ENCODE results near the gene CDH12. TPM values are rescaled to one million over a fixed set of nuclear protein-coding genes. Genes with fewer than 3 reads are reported as not detected.
"Not testable (repeated sequence)": the region's sequence is repeated elsewhere in the genome, so short reads cannot be mapped to it uniquely, and the experiment has no call there.

Gene CDH12
- total RNA-seq, 2 experiments from 2014 or later: not detected

DNA sequence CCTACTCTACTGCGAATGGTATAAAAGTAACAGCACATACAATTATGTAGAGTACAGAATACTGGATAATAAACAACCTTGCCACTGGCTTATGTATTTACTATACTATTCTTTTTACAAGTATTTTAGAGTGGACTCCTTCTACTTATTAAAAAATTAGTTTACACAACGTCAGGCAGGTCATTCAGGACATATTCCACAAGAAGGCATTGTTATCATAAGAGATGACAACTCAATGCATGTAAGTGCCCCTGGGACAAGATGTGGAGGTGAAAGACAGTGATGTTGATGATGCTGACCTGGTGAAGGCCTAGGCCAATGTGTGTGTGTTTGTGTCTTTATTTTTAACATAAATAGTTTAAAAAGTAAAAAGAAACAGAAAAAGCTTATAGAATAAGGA is 421.7 kb downstream of the CDH12 start:
- no peak for DNase-seq
- ChIA-PET CTCF (no interaction called here), POLR2A (no interaction called here)
- no peaks in the 10 kb centered on the region for H3K27me3 Mint-ChIP-seq
- no peaks in the 10 kb centered on the region for H3K4me1 Mint-ChIP-seq
- H3K4me3 Mint-ChIP-seq: no peak overlapping the region
- no peaks in the 10 kb centered on the region for H3K36me3 Mint-ChIP-seq (ENCODE audit: low read depth)
- H3K27ac Mint-ChIP-seq: no peak overlapping the region
- H3K9me3 Mint-ChIP-seq: peaks cover 4% of the 10 kb centered on the region

DNA sequence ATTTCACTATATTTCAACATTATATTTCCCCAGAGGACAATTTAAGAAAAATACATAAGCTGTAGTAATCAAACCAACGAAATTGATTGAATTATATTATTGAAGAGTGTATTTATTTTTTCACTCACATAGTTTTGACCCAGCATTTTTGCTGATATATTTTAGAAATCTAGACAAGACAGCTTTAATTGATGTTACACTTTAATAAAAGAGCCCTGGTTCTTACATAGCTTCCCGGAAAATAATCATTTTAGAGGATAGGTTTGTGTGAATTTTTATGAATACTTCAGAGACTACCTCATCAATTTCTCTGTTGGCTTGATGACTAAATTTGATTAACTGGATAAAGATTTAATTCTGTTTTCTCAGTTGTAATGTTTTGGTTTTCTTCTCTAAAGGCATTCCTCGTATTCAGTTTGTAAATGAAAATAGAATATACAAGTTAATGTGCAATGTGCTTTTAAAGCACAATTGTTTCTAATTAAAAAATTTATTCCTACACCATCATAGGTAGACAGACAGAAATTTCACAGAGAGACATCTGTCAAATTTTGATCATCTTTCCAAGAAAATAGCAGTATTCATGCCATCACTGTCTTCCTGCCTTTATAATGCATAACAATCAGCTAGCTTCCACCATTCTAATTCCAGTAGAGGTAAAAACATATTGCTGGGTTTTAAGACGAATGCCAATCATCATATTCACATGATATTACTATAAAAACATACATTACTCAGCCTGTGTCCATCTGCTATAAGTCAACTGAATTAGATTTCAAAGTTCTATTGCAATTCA is 441.4 kb downstream of the CDH12 start:
- H3K36me3 Mint-ChIP-seq (ENCODE audit: low read depth): no peaks in the 10 kb centered on the region
- H3K4me1 Mint-ChIP-seq: no peaks in the 10 kb centered on the region
- no peaks in the 10 kb centered on the region for H3K27me3 Mint-ChIP-seq
- H3K9me3 Mint-ChIP-seq: no peaks in the 10 kb centered on the region
- no peak for DNase-seq
- H3K4me3 Mint-ChIP-seq: no peak overlapping the region
- H3K27ac Mint-ChIP-seq: no peak overlapping the region
- ChIA-PET CTCF (no interaction called here), POLR2A (no interaction called here)

DNA sequence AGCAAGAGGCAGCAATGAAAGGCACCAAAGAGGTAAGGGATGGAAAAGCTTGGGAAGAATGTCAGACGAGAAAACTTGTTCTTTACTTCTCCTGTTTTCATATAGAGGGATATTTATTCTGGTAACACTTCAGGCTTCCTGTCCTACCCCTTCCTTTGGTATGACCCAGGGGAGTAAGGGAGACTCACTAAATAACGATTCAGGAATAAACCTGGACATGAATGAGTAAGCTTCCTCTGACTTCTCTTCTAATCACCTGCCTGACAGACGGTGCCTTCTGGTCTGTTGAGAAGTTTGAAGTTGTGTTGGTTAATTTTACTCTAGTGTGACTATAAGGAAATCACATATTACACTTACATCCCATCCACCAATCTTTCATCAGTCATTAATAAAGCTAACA is 461.2 kb downstream of the CDH12 start:
- CTCF ChIA-PET: no interaction called here

DNA sequence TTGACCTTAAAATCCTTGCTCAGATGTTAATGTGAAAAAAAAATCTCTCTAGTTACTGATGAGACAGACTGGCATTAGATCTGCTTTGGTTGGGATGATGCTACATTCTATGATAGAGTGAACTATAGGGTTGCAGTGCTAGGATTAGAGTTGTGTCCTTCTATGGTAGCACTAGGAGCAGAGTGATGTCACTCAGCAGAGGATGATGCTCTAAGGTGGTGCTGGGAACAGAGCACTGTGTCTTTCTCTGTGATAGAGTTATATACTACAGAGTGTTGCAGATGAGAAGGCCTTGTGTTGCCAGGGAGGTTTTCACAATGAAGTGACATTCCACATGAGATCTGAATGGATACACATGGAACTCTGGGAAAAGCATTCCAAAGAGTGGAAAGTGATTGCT is 462.3 kb downstream of the CDH12 start:
- H3K36me3 Mint-ChIP-seq (ENCODE audit: low read depth): no peaks in the 10 kb centered on the region
- no peak for DNase-seq
- POLR2A ChIA-PET: interaction anchor here (0.6 kb wide), 1 partner anchor 12 kb away, joined by 6 read pairs; no protein-coding TSS in a partner anchor
- H3K27ac Mint-ChIP-seq: no peak overlapping the region
- no peaks in the 10 kb centered on the region for H3K27me3 Mint-ChIP-seq
- H3K9me3 Mint-ChIP-seq: no peaks in the 10 kb centered on the region
- H3K4me1 Mint-ChIP-seq: no peaks in the 10 kb centered on the region
- CTCF ChIA-PET: no interaction called here
- H3K4me3 Mint-ChIP-seq: no peak overlapping the region

More for the DNA sequence above, 461.2 kb downstream of the CDH12 start:
- Mint-ChIP-seq H3K27me3 (no peaks in the 10 kb centered on the region), H3K4me3 (no peak overlapping the region), H3K27ac (no peak overlapping the region), H3K9me3 (no peaks in the 10 kb centered on the region), H3K36me3 (ENCODE audit: low read depth) (no peaks in the 10 kb centered on the region), H3K4me1 (no peaks in the 10 kb centered on the region)
- DNase-seq: no peak
- POLR2A ChIA-PET: no interaction called here

DNA sequence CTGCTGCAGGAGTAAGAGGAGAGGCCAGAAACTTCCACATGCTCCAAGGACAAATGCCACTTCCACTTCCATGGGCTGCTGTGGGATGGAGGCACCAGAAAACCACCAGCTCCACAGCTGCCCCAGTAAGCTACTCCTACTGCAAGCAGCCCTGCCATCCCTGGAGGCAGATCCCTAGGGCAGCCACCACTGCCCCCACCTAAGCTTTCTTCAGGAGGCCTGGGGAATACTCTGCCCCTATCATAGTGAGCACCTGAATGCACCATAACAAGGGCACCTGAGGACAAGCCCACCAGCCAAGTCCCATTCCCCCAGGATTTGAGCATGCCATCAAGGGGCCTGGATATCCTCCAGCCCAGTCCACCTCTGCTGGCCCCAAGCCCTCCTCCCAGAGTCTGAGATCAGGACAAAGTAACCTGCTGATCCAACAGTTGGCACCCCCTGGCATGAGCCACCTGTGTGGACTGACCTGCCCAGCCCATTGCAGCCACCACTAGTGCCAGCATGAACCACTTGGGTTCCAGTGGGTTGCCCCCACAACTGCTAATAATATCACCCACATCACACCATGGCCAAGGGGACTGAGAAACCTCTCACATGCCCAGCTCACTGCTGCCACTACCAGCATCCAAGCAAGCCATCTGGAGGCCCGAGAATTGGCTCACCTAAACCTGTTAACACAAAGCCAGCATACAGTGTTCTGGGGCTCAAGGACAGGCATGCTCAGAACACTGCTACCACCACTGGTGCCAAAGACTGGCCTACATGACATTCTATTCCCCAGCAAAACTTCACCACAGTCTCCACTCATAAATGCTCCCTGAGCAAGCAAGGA is 480.1 kb downstream of the CDH12 start:
- POLR2A ChIA-PET: no interaction called here
- H3K4me1 Mint-ChIP-seq: no peaks in the 10 kb centered on the region
- DNase-seq: no peak

DNA sequence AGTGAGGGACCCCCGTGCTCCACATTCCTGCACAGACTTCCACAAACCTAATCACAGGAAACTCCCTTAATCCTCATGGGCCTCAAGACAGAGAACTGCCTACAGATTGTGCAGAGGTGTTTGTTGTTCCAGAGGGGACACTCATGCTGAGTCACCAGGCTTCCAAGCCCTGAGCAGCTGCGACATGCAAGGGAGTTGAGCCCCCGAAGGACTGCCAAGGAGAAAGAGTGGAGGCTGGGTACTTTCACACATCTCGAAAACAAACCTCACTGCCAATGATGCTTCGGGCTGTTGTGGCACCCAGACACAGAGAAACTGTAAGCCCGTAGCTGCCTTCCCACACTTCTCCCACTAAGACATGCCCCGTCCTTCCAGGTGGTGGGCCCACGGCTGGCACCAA is 480.8 kb downstream of the CDH12 start:
- H3K4me1 Mint-ChIP-seq: no peaks in the 10 kb centered on the region

More for the DNA sequence above, 480.1 kb downstream of the CDH12 start:
- no peak overlapping the region for H3K27ac Mint-ChIP-seq
- CTCF ChIA-PET: no interaction called here
- no peak overlapping the region for H3K4me3 Mint-ChIP-seq
- H3K9me3 Mint-ChIP-seq: peaks cover 5% of the 10 kb centered on the region
- H3K27me3 Mint-ChIP-seq: no peaks in the 10 kb centered on the region
- no peaks in the 10 kb centered on the region for H3K36me3 Mint-ChIP-seq (ENCODE audit: low read depth)

DNA sequence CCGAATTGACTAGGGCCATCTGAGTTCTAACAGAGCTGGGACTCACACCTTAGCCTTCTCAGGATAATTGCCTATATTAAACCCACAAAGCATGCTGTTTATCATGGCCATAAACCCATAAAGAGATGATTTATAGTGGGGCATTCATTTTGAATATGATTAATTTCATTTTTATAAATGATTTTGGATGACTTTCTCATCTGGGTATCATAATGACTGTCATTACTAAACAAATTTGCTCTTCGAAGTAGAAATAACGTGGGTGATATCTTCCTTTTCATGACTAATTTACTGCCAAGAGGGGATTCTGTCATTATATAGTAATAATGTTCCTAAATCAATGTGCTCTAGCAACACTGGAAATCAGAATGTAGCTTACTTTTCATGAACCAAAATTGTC is 498.2 kb downstream of the CDH12 start:
- no peak overlapping the region for H3K27ac Mint-ChIP-seq
- CTCF ChIA-PET: no interaction called here
- POLR2A ChIA-PET: no interaction called here

More for the DNA sequence above, 480.8 kb downstream of the CDH12 start:
- Mint-ChIP-seq H3K9me3 (peaks cover 5% of the 10 kb centered on the region), H3K36me3 (ENCODE audit: low read depth) (no peaks in the 10 kb centered on the region), H3K4me3 (no peak overlapping the region), H3K27ac (no peak overlapping the region), H3K27me3 (no peaks in the 10 kb centered on the region)
- ChIA-PET POLR2A (no interaction called here), CTCF (no interaction called here)
- no peak for DNase-seq

DNA sequence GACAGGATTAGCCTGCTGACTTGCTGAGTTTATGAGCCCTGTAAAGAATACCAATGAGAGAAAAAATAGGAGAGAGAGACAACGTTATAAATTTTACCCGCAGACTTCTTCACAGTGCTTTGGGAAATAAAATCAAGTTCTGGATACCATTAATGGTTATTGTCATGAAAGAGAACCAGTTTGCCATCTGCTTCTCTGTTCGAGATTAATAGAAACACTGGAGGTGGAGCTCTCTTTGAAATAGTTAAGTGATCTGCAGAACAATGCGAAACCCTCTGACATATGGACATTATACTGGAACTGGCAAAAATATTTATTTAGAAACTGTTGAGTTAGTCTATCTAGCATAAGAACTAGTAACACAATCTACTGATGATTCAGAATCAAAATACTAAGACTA is 500.7 kb downstream of the CDH12 start:
- H3K4me1 Mint-ChIP-seq: no peaks in the 10 kb centered on the region
- ChIA-PET CTCF (no interaction called here), POLR2A (no interaction called here)
- no peak overlapping the region for H3K27ac Mint-ChIP-seq
- no peak overlapping the region for H3K4me3 Mint-ChIP-seq
- H3K9me3 Mint-ChIP-seq: peaks cover 3% of the 10 kb centered on the region
- no peak for DNase-seq
- no peaks in the 10 kb centered on the region for H3K36me3 Mint-ChIP-seq (ENCODE audit: low read depth)
- H3K27me3 Mint-ChIP-seq: no peaks in the 10 kb centered on the region

More for the DNA sequence above, 498.2 kb downstream of the CDH12 start:
- no peak overlapping the region for H3K4me3 Mint-ChIP-seq
- H3K4me1 Mint-ChIP-seq: no peaks in the 10 kb centered on the region
- no peaks in the 10 kb centered on the region for H3K36me3 Mint-ChIP-seq (ENCODE audit: low read depth)
- no peaks in the 10 kb centered on the region for H3K27me3 Mint-ChIP-seq
- no peak for DNase-seq
- no peaks in the 10 kb centered on the region for H3K9me3 Mint-ChIP-seq

DNA sequence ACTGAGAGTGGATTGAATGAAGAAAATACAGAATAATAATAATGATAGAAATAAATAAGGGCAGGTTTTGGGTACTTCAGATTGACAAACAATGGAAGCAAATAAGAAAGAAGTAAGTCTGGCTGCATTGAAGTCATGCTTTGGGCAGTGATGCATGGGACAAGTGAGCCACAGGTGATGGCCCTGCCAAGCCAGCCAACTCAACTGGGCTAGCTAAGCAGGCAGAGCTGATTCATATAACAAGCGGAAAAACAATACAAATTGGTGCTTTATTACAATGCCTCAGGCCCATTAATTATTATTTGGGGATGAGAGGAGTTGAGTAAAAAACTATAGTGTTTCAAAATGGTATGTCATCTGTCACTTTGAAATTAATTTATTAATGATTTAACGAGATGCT is 502.0 kb downstream of the CDH12 start:
- ChIA-PET CTCF (no interaction called here), POLR2A (no interaction called here)
- Mint-ChIP-seq H3K27me3 (no peaks in the 10 kb centered on the region), H3K4me3 (no peak overlapping the region), H3K27ac (no peak overlapping the region), H3K4me1 (no peaks in the 10 kb centered on the region), H3K36me3 (ENCODE audit: low read depth) (no peaks in the 10 kb centered on the region), H3K9me3 (peaks cover 5% of the 10 kb centered on the region)
- no peak for DNase-seq

DNA sequence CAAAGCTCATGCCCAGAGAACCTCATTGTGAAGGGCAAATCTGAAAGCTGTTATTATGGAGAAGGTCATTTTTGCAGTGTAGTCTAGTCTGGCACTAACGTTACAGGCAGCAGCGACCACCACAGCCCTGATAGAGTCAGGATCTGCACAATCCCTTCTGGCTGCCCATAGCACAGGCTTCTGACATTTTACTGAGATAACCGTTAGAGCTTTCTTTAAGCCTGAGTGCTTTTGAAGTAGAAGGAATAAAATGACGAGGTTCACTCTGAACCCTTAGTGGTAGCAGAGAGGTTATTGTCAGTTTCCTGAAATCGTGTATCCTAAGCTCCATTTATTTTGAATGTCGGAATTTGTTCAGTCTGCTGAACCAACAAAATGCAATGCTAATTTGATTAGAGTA is 505.1 kb downstream of the CDH12 start:
- no peaks in the 10 kb centered on the region for H3K4me1 Mint-ChIP-seq
- ChIA-PET CTCF (no interaction called here), POLR2A (no interaction called here)
- H3K27me3 Mint-ChIP-seq: no peaks in the 10 kb centered on the region
- no peak for DNase-seq
- H3K4me3 Mint-ChIP-seq: no peak overlapping the region
- H3K36me3 Mint-ChIP-seq (ENCODE audit: low read depth): no peaks in the 10 kb centered on the region
- H3K9me3 Mint-ChIP-seq: peaks cover 5% of the 10 kb centered on the region
- H3K27ac Mint-ChIP-seq: no peak overlapping the region

DNA sequence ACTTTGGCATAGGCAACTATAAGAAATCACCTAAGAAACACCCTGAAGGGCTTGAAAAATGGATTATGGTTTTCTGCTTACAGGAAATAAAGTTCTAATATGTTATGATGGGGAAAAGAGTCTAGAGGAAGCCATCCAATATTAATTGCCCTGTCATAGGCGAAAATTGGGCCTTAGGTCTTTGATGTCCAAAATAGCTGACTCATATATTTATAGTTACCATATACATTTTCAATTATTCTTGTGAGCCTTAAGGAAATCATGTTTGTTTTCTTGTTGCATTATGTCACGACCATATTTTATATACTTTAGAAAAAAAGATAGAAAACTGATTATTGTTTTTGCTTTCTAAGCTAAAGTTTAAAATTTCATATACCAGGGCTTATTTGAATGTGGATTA is 509.1 kb downstream of the CDH12 start:
- ChIA-PET CTCF (no interaction called here), POLR2A (no interaction called here)
- Mint-ChIP-seq H3K27ac (no peak overlapping the region), H3K4me3 (no peak overlapping the region), H3K36me3 (ENCODE audit: low read depth) (no peaks in the 10 kb centered on the region), H3K9me3 (peaks cover 5% of the 10 kb centered on the region), H3K4me1 (no peaks in the 10 kb centered on the region), H3K27me3 (no peaks in the 10 kb centered on the region)
- no peak for DNase-seq

DNA sequence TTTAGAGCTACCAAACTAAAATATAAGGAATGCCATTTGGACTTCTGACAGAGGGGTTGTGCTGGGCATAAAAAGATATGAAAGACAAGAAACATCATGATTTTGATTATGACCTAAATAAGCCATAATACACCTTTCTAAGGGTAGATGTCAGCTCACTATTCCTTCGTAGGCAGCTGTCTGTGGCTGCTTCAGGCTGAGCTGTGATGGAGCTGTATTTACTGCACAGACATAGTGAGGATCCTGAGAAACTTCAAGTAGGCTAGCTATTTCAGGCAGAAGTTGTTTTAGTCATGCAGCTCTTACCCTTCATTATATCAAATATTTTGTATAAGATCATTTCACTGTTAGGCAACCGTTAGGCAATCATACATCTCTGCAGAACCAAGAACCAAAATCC is 511.7 kb downstream of the CDH12 start:
- DNase-seq: no peak
- Mint-ChIP-seq H3K27me3 (no peaks in the 10 kb centered on the region), H3K27ac (no peak overlapping the region), H3K4me1 (no peaks in the 10 kb centered on the region), H3K4me3 (no peak overlapping the region), H3K9me3 (peaks cover 2% of the 10 kb centered on the region), H3K36me3 (ENCODE audit: low read depth) (no peaks in the 10 kb centered on the region)
- ChIA-PET CTCF (interaction anchor here (0.6 kb wide), 1 partner anchor 1099 kb away, joined by 4 read pairs; no protein-coding TSS in a partner anchor), POLR2A (no interaction called here)

DNA sequence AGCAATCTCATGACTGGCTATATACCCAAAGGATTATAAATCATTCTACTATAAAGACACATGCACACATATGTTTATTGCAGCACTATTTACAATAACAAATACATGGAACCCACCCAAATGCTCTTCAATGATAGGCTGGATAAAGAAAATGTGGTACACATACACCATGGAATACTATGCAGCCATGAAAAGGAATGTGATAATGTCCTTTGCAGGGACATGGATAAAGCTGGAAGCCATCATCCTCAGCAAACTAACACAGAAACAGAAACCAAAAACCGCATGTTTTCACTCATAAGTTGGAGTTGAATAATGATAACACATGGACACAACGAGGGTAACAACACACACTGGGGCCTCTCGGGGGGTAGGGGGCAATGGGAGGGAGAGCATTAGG is 520.2 kb downstream of the CDH12 start:
- CTCF ChIA-PET; H3K27me3 Mint-ChIP-seq; H3K4me1 Mint-ChIP-seq; H3K4me3 Mint-ChIP-seq; DNase-seq; H3K27ac Mint-ChIP-seq; H3K36me3 Mint-ChIP-seq (ENCODE audit: low read depth); POLR2A ChIA-PET: not testable (repeated sequence)
- peaks cover 18% of the 10 kb centered on the region for H3K9me3 Mint-ChIP-seq

Data from activated CD4-positive, alpha-beta T cell treated with anti-CD3 and anti-CD28 coated beads, Interleukin-2, amount 10 ng/mL, durations not matched to agents 7 days and 5 days (primary cell).